SU-DHL-6 (cell line): ENCODE data around the gene OR52E8.

Source experiments
- EZH2phosphoT487 ChIP-seq: fragments of 200-600 bp; sonication (generic), shearing (Covaris generic); conservative IDR thresholded peaks from 2 replicates; pipeline ENCODE4 v1.6.1; 2018; ENCODE audit warnings: mild to moderate bottlenecking, antibody characterized with exemption, low read length, moderate library complexity, mixed read lengths
- TF ChIP-seq, protein P1 (sequence below): fragments of 200-600 bp; sonication (generic); IDR thresholded peaks from one replicate; pipeline ENCODE4 v1.5.1; 2017; ENCODE audit warnings: antibody characterized with exemption, mild to moderate bottlenecking, low read length, moderate library complexity; ENCODE audit not compliant: insufficient read depth, poor library complexity, severe bottlenecking

DNA sequence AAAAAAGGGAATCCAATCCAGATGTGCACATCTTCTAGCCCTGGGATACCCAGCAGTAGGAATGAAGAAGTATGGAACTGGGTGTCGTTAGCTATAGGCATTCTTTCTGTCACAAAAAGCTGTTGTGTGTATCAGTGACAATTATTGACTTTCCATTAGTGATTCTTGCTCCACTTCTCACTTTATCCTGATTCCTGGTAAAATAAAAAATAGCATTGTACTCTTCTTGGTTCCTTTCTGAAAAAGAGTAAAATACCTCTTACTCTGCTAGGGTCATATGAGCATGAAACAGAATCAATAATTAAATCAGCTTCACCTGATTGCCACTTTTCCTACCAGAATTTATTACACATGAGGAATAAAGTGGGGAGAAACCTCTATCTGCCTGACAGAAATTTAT, 15.7 kb downstream of the OR52E8 start, which contains the start of gene OR52E6:
- TF ChIP-seq, protein P1, sequence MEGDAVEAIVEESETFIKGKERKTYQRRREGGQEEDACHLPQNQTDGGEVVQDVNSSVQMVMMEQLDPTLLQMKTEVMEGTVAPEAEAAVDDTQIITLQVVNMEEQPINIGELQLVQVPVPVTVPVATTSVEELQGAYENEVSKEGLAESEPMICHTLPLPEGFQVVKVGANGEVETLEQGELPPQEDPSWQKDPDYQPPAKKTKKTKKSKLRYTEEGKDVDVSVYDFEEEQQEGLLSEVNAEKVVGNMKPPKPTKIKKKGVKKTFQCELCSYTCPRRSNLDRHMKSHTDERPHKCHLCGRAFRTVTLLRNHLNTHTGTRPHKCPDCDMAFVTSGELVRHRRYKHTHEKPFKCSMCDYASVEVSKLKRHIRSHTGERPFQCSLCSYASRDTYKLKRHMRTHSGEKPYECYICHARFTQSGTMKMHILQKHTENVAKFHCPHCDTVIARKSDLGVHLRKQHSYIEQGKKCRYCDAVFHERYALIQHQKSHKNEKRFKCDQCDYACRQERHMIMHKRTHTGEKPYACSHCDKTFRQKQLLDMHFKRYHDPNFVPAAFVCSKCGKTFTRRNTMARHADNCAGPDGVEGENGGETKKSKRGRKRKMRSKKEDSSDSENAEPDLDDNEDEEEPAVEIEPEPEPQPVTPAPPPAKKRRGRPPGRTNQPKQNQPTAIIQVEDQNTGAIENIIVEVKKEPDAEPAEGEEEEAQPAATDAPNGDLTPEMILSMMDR: no peak
- no peak for TF ChIP-seq EZH2phosphoT487
